HG02884 (cell line): ENCODE results near the gene NKD1.
A peak's percentile ranks its signal among the peaks of the same experiment; 100 is the strongest.
"Not testable (repeated sequence)": the region's sequence is repeated elsewhere in the genome, so short reads cannot be mapped to it uniquely, and the experiment has no call there.

Source experiments
- ATAC-seq: cut with Tn5 transposase; IDR thresholded peaks from one replicate; pipeline ENCODE4 v1.9.1; 2021; ENCODE audit warnings: mild to moderate bottlenecking, moderate library complexity; ENCODE audit not compliant: unreplicated experiment

The NKD1 gene

GRCh38 chr16:50575743-50576142 is 27.5 kb downstream of the NKD1 start:
- ATAC-seq, result no peak

- ATAC-seq, result no peak
Observed at GRCh38 chr16:50576403-50577113, 28.4 kb downstream of the NKD1 start.

GRCh38 chr16:50578137-50578536 is 29.9 kb downstream of the NKD1 start:
- peak; percentile 68 for ATAC-seq

GRCh38 chr16:50579373-50579772 is 31.2 kb downstream of the NKD1 start:
- ATAC-seq, result not testable (repeated sequence)

- no peak for ATAC-seq
Observed at GRCh38 chr16:50580180-50580798, 32.1 kb downstream of the NKD1 start.

- ATAC-seq, result no peak
Observed at GRCh38 chr16:50581845-50582244, 33.6 kb downstream of the NKD1 start.

- no peak for ATAC-seq
Observed at GRCh38 chr16:50583211-50583610, 35.0 kb downstream of the NKD1 start.

GRCh38 chr16:50584033-50584722 is 36.0 kb downstream of the NKD1 start:
- ATAC-seq, result peak; percentile 58

- no peak for ATAC-seq
Observed at GRCh38 chr16:50585331-50585776, 37.2 kb downstream of the NKD1 start.

GRCh38 chr16:50587543-50587942 is 39.3 kb downstream of the NKD1 start:
- no peak for ATAC-seq

- ATAC-seq, result no peak
Observed at GRCh38 chr16:50588276-50588675, 40.1 kb downstream of the NKD1 start.

GRCh38 chr16:50591209-50591608 is 43.0 kb downstream of the NKD1 start:
- no peak for ATAC-seq

GRCh38 chr16:50591800-50592771 is 43.9 kb downstream of the NKD1 start:
- ATAC-seq, result no peak

GRCh38 chr16:50592996-50593395 is 44.8 kb downstream of the NKD1 start:
- no peak for ATAC-seq

GRCh38 chr16:50593410-50594150 is 45.4 kb downstream of the NKD1 start:
- ATAC-seq, result no peak

- ATAC-seq, result no peak
Observed at GRCh38 chr16:50594308-50595260, 46.4 kb downstream of the NKD1 start.

- ATAC-seq, result no peak
Observed at GRCh38 chr16:50595859-50596258, 47.7 kb downstream of the NKD1 start.

- ATAC-seq, result no peak
Observed at GRCh38 chr16:50596762-50597450, 48.7 kb downstream of the NKD1 start.
